Body of pancreas (tissue), 4 donors: ENCODE data around the gene BBLN.

Experiments used
- POLR2A ChIP-seq, 3 donors: fragments of 450-650 bp; IDR thresholded peaks; one replicate each; pipeline ENCODE4 v1.6.1; 2016; ENCODE audit warnings: antibody characterized with exemption in 3 of 3, mild to moderate bottlenecking in 2 of 3
- TF ChIP-seq, protein P1 (sequence below), 7 experiments: fragments of 450-650 bp in 4 of 7; fragments of 200-600 bp in 3 of 7; sonication (generic) in 3 of 7; IDR thresholded peaks; one replicate each; pipeline ENCODE4 v1.5.1; 2016 to 2019; ENCODE audit warnings: antibody characterized with exemption in 7 of 7

- TF ChIP-seq, protein P1, sequence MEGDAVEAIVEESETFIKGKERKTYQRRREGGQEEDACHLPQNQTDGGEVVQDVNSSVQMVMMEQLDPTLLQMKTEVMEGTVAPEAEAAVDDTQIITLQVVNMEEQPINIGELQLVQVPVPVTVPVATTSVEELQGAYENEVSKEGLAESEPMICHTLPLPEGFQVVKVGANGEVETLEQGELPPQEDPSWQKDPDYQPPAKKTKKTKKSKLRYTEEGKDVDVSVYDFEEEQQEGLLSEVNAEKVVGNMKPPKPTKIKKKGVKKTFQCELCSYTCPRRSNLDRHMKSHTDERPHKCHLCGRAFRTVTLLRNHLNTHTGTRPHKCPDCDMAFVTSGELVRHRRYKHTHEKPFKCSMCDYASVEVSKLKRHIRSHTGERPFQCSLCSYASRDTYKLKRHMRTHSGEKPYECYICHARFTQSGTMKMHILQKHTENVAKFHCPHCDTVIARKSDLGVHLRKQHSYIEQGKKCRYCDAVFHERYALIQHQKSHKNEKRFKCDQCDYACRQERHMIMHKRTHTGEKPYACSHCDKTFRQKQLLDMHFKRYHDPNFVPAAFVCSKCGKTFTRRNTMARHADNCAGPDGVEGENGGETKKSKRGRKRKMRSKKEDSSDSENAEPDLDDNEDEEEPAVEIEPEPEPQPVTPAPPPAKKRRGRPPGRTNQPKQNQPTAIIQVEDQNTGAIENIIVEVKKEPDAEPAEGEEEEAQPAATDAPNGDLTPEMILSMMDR (IDR thresholded peaks at IDR 0.05), result no peak
- TF ChIP-seq POLR2A (IDR thresholded peaks at IDR 0.05), result no peak
Measured at GRCh38 chr9:128146591-128147120, 13.4 kb upstream of the BBLN start.
